PC-3 (cell line): ENCODE data around the gene RNF217.

Experiments used
- CTCF ChIP-seq: fragments of 300-600 bp; sonication (generic); conservative IDR thresholded peaks from 2 replicates; pipeline ENCODE4 v1.5.1; 2017; ENCODE audit warnings: antibody characterized with exemption, low read depth, mild to moderate bottlenecking, low read length
- EZH2 ChIP-seq: fragments of 300-600 bp; sonication (generic); IDR thresholded peaks from one replicate; pipeline ENCODE4 v1.6.1; 2017; ENCODE audit warnings: antibody characterized with exemption, mild to moderate bottlenecking, low read length; ENCODE audit not compliant: unreplicated experiment
- EZH2phosphoT487 ChIP-seq: fragments of 300-600 bp; sonication (generic); IDR thresholded peaks from 2 replicates; pipeline ENCODE4 v1.6.1; 2018; ENCODE audit warnings: mild to moderate bottlenecking, antibody characterized with exemption, low read length, borderline replicate concordance

GRCh38 chr6:124960757-124961463 lies 1.3 kb upstream of the RNF217 start:
- TF ChIP-seq CTCF, result no peak
- no peak for TF ChIP-seq EZH2
- TF ChIP-seq EZH2phosphoT487, result no peak
